HCT116 (cell line): Measurements from ENCODE around the gene ZBED1. TPM values are rescaled to one million over a fixed set of nuclear protein-coding genes. Genes with fewer than 3 reads are reported as not detected.

ENCODE experiments used
- ATAC-seq: fragments of 200-7000 bp; cut with Tn5 transposase; 2 replicates; pipeline ENCODE4 v1.9.1; 2020; ENCODE audit warnings: mild to moderate bottlenecking, moderate library complexity
- BruUV-seq: library from RNA; stranded (reverse); fragments of 400-500 nt; replicated peaks from 2 replicates; lab custom pipeline; 2021; lab: Mats Ljungman, UMichigan
- CTCF ChIA-PET: fragments of 300-600 bp; sonication (Branson Sonifier 250); formaldehyde crosslinking; loops from one replicate; lab custom pipeline; 2021; ENCODE audit warnings: antibody characterized with exemption; lab: Charles Lee
- POLR2A ChIA-PET: fragments of 300-600, 350-600 bp; sonication (Branson Sonifier 250); formaldehyde crosslinking; loops from one replicate; lab custom pipeline; 2021; ENCODE audit warnings: antibody characterized with exemption; lab: Charles Lee
- RAD21 ChIA-PET, 2 experiments: fragments of 300-600 bp; sonication (Branson Sonifier 250); formaldehyde crosslinking; loops; one replicate each; lab custom pipeline; 2023; ENCODE audit warnings: low total read pairs in 2 of 2; ENCODE audit not compliant: uncharacterized antibody in 2 of 2, unreplicated experiment in 2 of 2, low non-redundant PET in 1 of 2; lab: Charles Lee
- DNase-seq: peaks from one replicate; pipeline ENCODE4 v3.0.0-alpha.2; 2010; ENCODE audit warnings: low read depth, low spot score
- H2AFZ ChIP-seq: fragments of 200-600 bp; shearing (Covaris generic), sonication (generic); 2 replicates; pipeline ENCODE4 v1.6.1; 2017; ENCODE audit warnings: low read depth, mixed run types, mixed read lengths, antibody characterized with exemption, low read length; ENCODE audit not compliant: poor library complexity, severe bottlenecking
- H3K27ac ChIP-seq: 2 replicates; pipeline ENCODE4 v1.5.1; 2012; ENCODE audit warnings: low read depth, low read length
- H3K27me3 ChIP-seq: fragments of 200-600 bp; sonication (generic); 2 replicates; pipeline ENCODE4 v1.6.1; 2016; ENCODE audit warnings: mixed run types, low read length, mixed read lengths; ENCODE audit not compliant: insufficient read depth
- H3K36me3 ChIP-seq, 2 experiments: fragments of 200-500 bp in 1 of 2; fragments of 200-600 bp in 1 of 2; sonication (Bioruptor generic) in 1 of 2; sonication (generic) in 1 of 2; 2 replicates each; pipeline versions ENCODE4 v1.5.1 to v1.6.1; 2014 to 2016; ENCODE audit warnings: low read length in 2 of 2, inconsistent platforms in 1 of 2, mixed read lengths in 1 of 2, mixed run types in 1 of 2; ENCODE audit not compliant: insufficient read depth in 2 of 2, control insufficient read depth in 1 of 2
- H3K4me1 ChIP-seq, 2 experiments: fragments of 200-600 bp in 1 of 2; sonication (generic) in 1 of 2; 2 replicates each; pipeline versions ENCODE4 v1.5.1 to v1.6.1; 2012 to 2017; ENCODE audit warnings: low read length in 2 of 2, inconsistent platforms in 1 of 2, mild to moderate bottlenecking in 1 of 2, mixed read lengths in 1 of 2, mixed run types in 1 of 2, moderate library complexity in 1 of 2; ENCODE audit not compliant: insufficient read depth in 2 of 2, control insufficient read depth in 1 of 2
- H3K4me2 ChIP-seq: fragments of 200-600 bp; sonication (generic); 2 replicates; pipeline ENCODE4 v1.6.1; 2017; ENCODE audit warnings: mixed run types, low read length, mixed read lengths
- H3K4me3 ChIP-seq, 2 experiments: fragments of 200-600 bp in 1 of 2; sonication (generic) in 1 of 2; replicated peaks in 1 of 2; 2 replicates each; pipeline ENCODE4 v1.5.1; 2011 to 2016; ENCODE audit warnings: low read length in 2 of 2, control low read depth in 1 of 2, low read depth in 1 of 2, mild to moderate bottlenecking in 1 of 2, mixed read lengths in 1 of 2, mixed run types in 1 of 2
- H3K79me2 ChIP-seq: fragments of 200-600 bp; sonication (generic); 2 replicates; pipeline ENCODE4 v1.6.1; 2017; ENCODE audit warnings: mild to moderate bottlenecking, mixed run types, low read length, moderate library complexity, mixed read lengths; ENCODE audit not compliant: insufficient read depth
- H3K9ac ChIP-seq: fragments of 200-600 bp; sonication (generic); 2 replicates; pipeline ENCODE4 v1.6.1; 2016; ENCODE audit warnings: low read length, mixed read lengths
- H3K9me2 ChIP-seq: fragments of 200-600 bp; sonication (generic), shearing (Covaris generic); 2 replicates; pipeline ENCODE4 v1.6.1; 2017; ENCODE audit warnings: mixed run types, mild to moderate bottlenecking, moderate library complexity; ENCODE audit not compliant: insufficient read depth
- H3K9me3 ChIP-seq, 2 experiments: fragments of 200-500 bp in 1 of 2; fragments of 200-600 bp in 1 of 2; sonication (Bioruptor generic) in 1 of 2; sonication (generic) in 1 of 2; 2 replicates each; pipeline ENCODE4 v1.6.1; 2014 to 2017; ENCODE audit warnings: low read length in 2 of 2, mixed read lengths in 2 of 2, inconsistent platforms in 1 of 2, low read depth in 1 of 2, mild to moderate bottlenecking in 1 of 2, mixed run types in 1 of 2, moderate library complexity in 1 of 2; ENCODE audit not compliant: control insufficient read depth in 1 of 2, insufficient read depth in 1 of 2
- H4K20me1 ChIP-seq: fragments of 200-600 bp; sonication (generic), shearing (Covaris generic); 2 replicates; pipeline ENCODE4 v1.6.1; 2017; ENCODE audit warnings: mixed run types, mild to moderate bottlenecking, moderate library complexity; ENCODE audit not compliant: insufficient read depth
- ATF3 ChIP-seq: IDR thresholded peaks from 2 replicates; pipeline ENCODE4 v1.6.1; 2012
- CBX3 ChIP-seq: IDR thresholded peaks from 2 replicates; pipeline ENCODE4 v1.6.1; 2012; ENCODE audit warnings: low read depth
- EGR1 ChIP-seq: IDR thresholded peaks from 2 replicates; pipeline ENCODE4 v1.6.1; 2012; ENCODE audit warnings: low read depth
- ELF1 ChIP-seq: IDR thresholded peaks from 2 replicates; pipeline ENCODE4 v1.6.1; 2012; ENCODE audit warnings: low read depth, borderline replicate concordance
- EZH2 ChIP-seq: fragments of 200-600 bp; sonication (generic); IDR thresholded peaks from 2 replicates; pipeline ENCODE4 v1.6.1; 2017; ENCODE audit warnings: antibody characterized with exemption, mixed run types
- JUND ChIP-seq: IDR thresholded peaks from 2 replicates; pipeline ENCODE4 v1.6.1; 2012
- POLR2A ChIP-seq: IDR thresholded peaks from 2 replicates; pipeline ENCODE4 v1.7.0; 2011; ENCODE audit warnings: borderline replicate concordance; ENCODE audit not compliant: insufficient read depth, insufficient read length; ENCODE audit errors: extremely low read depth
- SRF ChIP-seq: IDR thresholded peaks from 2 replicates; pipeline ENCODE4 v1.6.1; 2012; ENCODE audit warnings: low read depth
- TCF7L2 ChIP-seq: IDR thresholded peaks from 2 replicates; pipeline ENCODE4 v1.7.0; 2011; ENCODE audit warnings: borderline replicate concordance, inconsistent platforms; ENCODE audit not compliant: insufficient read depth, insufficient read length; ENCODE audit errors: extremely low read depth
- YY1 ChIP-seq: IDR thresholded peaks from 2 replicates; pipeline ENCODE4 v1.6.1; 2011; ENCODE audit warnings: low read length, low read depth, moderate library complexity, mild to moderate bottlenecking; ENCODE audit not compliant: insufficient replicate concordance; ENCODE audit errors: extremely low read depth
- ZNF274 ChIP-seq: fragments of 200-500 bp; sonication (Bioruptor generic); IDR thresholded peaks from 2 replicates; pipeline ENCODE4 v1.6.1; 2014; ENCODE audit warnings: mild to moderate bottlenecking, low read depth, low read length, inconsistent platforms
- intact Hi-C: fragments of 100-400 bp; cut with micrococcal nuclease; formaldehyde crosslinking; loops from 2 replicates; pipeline ENCODE4 v1.10.0; 2022
- total RNA-seq: library from RNA; stranded (reverse); gene quantifications from one replicate; pipeline ENCODE4 v1.2.1, GENCODE V29; 2021; ENCODE audit not compliant: unreplicated experiment

Gene ZBED1
- total RNA-seq, 1 experiment from 2014 or later = 21.0 TPM

GRCh38 chrX:2502668-2503519 is 2.1 kb upstream of the ZBED1 start:
- DNase-seq (no peak), ATAC-seq (no peak)
- Histone ChIP-seq H3K27me3 (no peaks in the 10 kb centered on the region), H4K20me1 (no peaks in the 10 kb centered on the region), H3K4me2 (no peak overlapping the region), H3K27ac (no peak overlapping the region), H3K4me3 (no peak overlapping the region), H3K9me3 (no peaks in the 10 kb centered on the region)
- CTCF ChIA-PET = no interaction called here
- TF ChIP-seq CBX3 (no peak), YY1 (no peak), ZNF274 (no peak), EZH2 (no peak), ELF1 (no peak)
- TF ChIP-seq, all 23 proteins: peak for 0
- H3K4me1 ChIP-seq = peaks cover 3 to 6% of the 10 kb centered on the region in 2 experiments; a peak in 2 of 4 replicates
- H3K36me3 ChIP-seq = no peaks in the 10 kb centered on the region; a peak in 1 of 4 replicates
- RAD21 ChIA-PET = no interaction called here
- intact Hi-C loops = no loop called here
- H3K79me2 ChIP-seq = peaks cover 24% of the 10 kb centered on the region
- no peak overlapping the region for H2AFZ ChIP-seq
- no peaks in the 10 kb centered on the region for H3K9me2 ChIP-seq
- H3K9ac ChIP-seq = no peak overlapping the region
- BruUV-seq = no TSS peak
- POLR2A ChIA-PET = no interaction called here

- TF ChIP-seq SRF = no peak
- no peak for TF ChIP-seq POLR2A
- no peak for TF ChIP-seq EGR1
- no peak for TF ChIP-seq JUND
- TF ChIP-seq TCF7L2 = no peak
- TF ChIP-seq CBX3 = no peak
- no peak for TF ChIP-seq ATF3
- no peaks in the 10 kb centered on the region; a peak in 1 of 4 replicates for H3K36me3 ChIP-seq
- H3K4me3 ChIP-seq = no peak overlapping the region
- ChIA-PET RAD21 (no interaction called here), CTCF (no interaction called here), POLR2A (no interaction called here)
- H3K9me3 ChIP-seq = no peaks in the 10 kb centered on the region
- no peak overlapping the region for H3K9ac ChIP-seq
- DNase-seq (no peak), ATAC-seq (no peak)
- intact Hi-C loops = no loop called here
- no TSS peak for BruUV-seq
- H3K9me2 ChIP-seq = no peaks in the 10 kb centered on the region
- peaks cover 31% of the 10 kb centered on the region for H3K79me2 ChIP-seq
- H4K20me1 ChIP-seq = no peaks in the 10 kb centered on the region
- peaks cover 3 to 6% of the 10 kb centered on the region in 2 experiments; a peak in 2 of 4 replicates for H3K4me1 ChIP-seq
- no peak overlapping the region for H3K4me2 ChIP-seq
- H3K27ac ChIP-seq = no peak overlapping the region
- no peaks in the 10 kb centered on the region for H3K27me3 ChIP-seq
- no peak overlapping the region for H2AFZ ChIP-seq
Measured at GRCh38 chrX:2502120-2502667, 1.4 kb upstream of the ZBED1 start.
